NCI-H2171 treated with DMSO at 0.1 percent for 48 hours (cell line): ENCODE data around the gene TUT4.

Experiments
- DNase-seq: peaks from one replicate; lab custom pipeline; 2025; lab: John Stamatoyannopoulos, UW

Gene TUT4

GRCh38 chr1:52472384-52472783, 80.5 kb downstream of the TUT4 start:
- no peak for DNase-seq

DNA sequence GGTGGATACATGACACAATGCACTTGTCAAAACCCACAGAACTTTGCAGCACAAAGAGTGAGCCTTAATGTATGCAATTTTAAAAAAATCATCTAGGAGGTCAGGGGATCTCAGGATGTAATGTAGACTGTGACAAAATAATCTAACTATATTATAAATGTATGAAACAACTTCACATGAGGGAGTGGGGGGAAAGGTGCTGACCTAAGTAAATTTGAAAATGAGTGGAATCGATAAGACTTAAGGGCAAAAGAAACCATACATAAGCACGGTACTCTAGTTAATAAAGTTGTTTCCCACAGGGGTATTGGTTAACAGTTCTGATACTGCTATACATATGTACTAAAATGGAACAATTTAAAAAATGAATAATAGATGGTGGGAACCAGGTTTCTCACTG, 83.8 kb downstream of the TUT4 start:
- DNase-seq, result no peak

GRCh38 chr1:52463891-52464290, 89.0 kb downstream of the TUT4 start:
- no peak for DNase-seq

- DNase-seq, result no peak
Measured at GRCh38 chr1:52461821-52462220, 91.1 kb downstream of the TUT4 start.

- no peak for DNase-seq
Measured at GRCh38 chr1:52460694-52461093, 92.2 kb downstream of the TUT4 start.

- DNase-seq, result no peak
Measured at GRCh38 chr1:52455686-52456085, 97.2 kb downstream of the TUT4 start.

GRCh38 chr1:52454779-52455178, 98.1 kb downstream of the TUT4 start:
- no peak for DNase-seq

DNA sequence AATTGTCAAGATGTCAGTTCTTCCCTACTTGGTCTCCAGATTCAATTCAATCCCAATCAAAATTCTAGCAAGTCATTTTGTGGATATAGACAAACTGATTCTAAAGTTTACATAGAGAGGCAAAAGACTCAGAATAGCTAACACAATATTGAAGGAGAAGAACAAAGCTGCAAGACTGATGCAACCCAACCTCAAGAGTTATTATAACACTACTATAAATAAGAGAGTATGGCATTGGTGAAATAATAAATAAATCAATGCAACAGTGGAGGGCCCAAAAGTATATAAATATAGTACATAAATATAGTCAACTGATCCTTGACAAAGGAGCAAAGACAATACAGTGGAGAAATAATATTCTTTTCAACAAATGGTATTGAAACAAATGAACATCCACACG, 98.8 kb downstream of the TUT4 start:
- DNase-seq, result no peak

DNA sequence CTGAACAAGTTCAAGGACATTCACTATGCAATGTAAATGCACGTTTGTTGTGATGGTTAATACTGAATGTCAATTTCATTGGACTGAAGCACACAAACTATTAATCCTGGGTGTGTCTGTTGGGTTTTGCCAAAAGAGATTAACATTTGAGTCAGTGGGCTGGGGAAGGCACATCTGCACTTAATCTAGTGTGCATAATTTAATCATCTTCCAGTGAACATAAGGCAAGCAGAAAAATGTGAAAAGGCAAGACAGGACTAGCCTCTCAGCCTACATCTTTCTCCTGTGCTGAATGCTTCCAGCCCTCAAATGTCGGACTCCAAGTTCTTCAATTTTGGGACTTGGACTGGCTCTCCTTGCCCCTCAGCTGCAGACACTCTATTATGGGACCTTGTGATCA, 108.4 kb downstream of the TUT4 start:
- DNase-seq, result peak; percentile 58

- no peak for DNase-seq
Measured at GRCh38 chr1:52439976-52440375, 112.9 kb downstream of the TUT4 start.

- no peak for DNase-seq
Measured at GRCh38 chr1:52436817-52437216, 116.1 kb downstream of the TUT4 start.

DNA sequence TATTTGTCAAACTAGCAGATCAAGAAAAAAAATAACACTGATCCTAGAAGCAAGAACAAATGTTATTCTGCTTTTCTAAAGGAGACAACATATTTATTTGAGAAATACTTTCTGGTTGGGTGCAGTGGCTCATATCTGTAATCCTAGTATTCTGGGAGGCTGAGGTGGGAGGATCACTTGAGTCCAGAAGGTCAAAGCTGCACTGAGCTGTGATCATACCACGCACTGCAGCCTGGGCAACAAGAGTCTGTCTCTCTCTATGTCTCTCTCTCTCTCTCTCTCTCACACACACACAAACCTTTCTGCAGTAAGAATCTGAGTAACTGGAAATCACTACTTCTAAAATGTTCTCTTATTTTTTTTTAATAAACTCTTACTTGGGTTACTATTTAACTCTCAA, 117.2 kb downstream of the TUT4 start:
- DNase-seq, result no peak

GRCh38 chr1:52435211-52435610, 117.7 kb downstream of the TUT4 start:
- no peak for DNase-seq

- no peak for DNase-seq
Measured at GRCh38 chr1:52432807-52433206, 120.1 kb downstream of the TUT4 start.

GRCh38 chr1:52427152-52427551, 125.7 kb downstream of the TUT4 start:
- no peak for DNase-seq

DNA sequence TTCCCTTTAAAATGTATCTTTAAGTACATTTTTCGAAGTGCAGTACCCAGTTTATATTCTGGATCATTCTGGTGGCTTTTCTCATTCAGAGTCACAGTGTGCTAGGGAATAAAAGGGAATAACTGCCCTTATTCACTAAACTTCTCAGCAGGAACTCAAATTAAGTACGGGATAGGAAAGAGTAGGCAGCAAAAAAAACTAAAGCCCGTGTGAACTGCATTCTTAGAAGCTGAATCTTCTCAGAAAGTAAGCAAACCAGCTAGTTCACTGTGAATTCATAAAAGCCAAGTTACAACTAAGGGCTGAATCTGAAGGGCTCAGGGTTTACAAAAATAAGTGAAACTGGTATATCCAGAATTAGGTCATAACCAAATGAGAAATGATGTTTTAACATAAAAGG, 126.5 kb downstream of the TUT4 start:
- no peak for DNase-seq

DNA sequence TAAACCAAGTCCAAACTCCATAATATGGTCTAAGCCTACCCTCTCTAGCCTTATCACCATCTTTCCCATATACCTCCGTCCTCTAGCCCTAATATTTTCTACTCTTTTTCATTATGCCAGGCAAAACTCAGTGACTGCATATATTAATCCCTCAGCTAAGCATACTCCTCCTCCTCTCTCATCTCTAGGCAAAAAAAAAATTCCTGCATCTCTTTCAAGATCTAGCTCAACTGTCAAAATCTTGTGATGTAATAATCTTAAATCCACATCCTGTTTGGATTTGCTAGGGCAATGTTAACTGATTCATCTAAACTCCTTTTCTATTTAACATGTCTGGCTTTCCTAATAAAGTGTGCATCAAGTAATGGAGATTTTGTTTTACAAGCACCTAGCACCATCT, 128.1 kb downstream of the TUT4 start:
- DNase-seq, result no peak

GRCh38 chr1:52424231-52424636, 128.7 kb downstream of the TUT4 start:
- DNase-seq, result no peak

- DNase-seq, result no peak
Measured at GRCh38 chr1:52423771-52424170, 129.1 kb downstream of the TUT4 start.

GRCh38 chr1:52423055-52423454, 129.8 kb downstream of the TUT4 start:
- DNase-seq, result no peak

- DNase-seq, result no peak
Measured at GRCh38 chr1:52420713-52421112, 132.2 kb downstream of the TUT4 start.

GRCh38 chr1:52416811-52417210, 136.1 kb downstream of the TUT4 start:
- DNase-seq, result no peak

- DNase-seq, result no peak
Measured at GRCh38 chr1:52414942-52415341, 137.9 kb downstream of the TUT4 start.

GRCh38 chr1:52413410-52413989, 139.4 kb downstream of the TUT4 start:
- DNase-seq, result no peak

DNA sequence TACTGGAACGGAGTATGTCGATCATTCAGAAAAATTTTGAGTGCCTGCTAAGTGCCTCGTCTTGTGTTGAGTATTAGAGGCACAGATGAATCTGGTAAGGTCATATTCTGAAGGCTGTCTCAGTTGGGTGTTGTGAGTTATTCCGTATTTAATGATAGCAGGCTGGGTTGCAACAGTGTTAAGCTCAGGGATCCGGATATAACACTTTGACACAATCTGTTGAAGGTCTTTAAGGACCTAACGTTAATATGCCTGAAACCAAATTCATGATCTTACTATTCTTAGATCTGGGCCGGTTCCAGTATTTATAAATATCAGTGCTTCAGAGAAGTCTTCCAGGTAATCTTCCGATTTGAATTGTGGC, 147.9 kb downstream of the TUT4 start:
- DNase-seq, result no peak
